ENCODE measurements around the gene PDE4D.

- TF ChIP-seq CTCF (IDR thresholded peaks at IDR 0.05) (no peak), POLR2A (IDR thresholded peaks at IDR 0.05) (no peak)
Measured at GRCh38 chr5:59711310-59711709, 182.2 kb downstream of the PDE4D start.
